Upper lobe of left lung (tissue), 4 donors: ENCODE measurements around the gene GULP1.

Experiments used
- CTCF ChIP-seq, 6 experiments: fragments of 450-650 bp in 4 of 6; fragments of 200-600 bp in 2 of 6; sonication (generic) in 2 of 6; IDR thresholded peaks; one replicate each; pipeline ENCODE4 v1.5.1; 2016 to 2019; ENCODE audit warnings: antibody characterized with exemption in 6 of 6
- EP300 ChIP-seq, 4 donors: sonication (generic); formaldehyde crosslinking; IDR thresholded peaks; one replicate each; pipeline ENCODE4 v1.5.1; 2017; ENCODE audit warnings: antibody characterized with exemption in 4 of 4, control low read depth in 2 of 4
- POLR2AphosphoS5 ChIP-seq, 2 donors: sonication (generic); formaldehyde crosslinking; IDR thresholded peaks; one replicate each; pipeline ENCODE4 v1.5.1; 2017; ENCODE audit warnings: antibody characterized with exemption in 2 of 2

DNA sequence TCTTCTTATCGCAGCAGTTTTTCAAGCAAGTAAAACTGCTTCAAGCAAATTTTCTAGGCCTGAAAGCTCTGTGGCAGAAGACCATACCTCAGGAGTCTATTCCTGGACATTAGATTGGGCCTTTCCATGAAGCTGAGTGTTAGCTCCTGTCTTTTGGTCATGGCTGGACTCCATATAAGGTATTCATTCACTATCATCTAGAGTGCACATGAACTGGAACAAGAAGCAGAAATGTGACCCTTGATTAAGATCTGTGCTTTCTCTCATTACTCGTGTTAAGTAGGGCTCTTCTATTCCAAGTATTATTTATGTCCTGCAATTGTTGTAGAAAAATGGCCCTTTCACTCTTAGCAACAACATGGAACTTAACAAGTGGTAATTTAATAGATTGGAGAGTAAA is 5.9 kb upstream of the GULP1 start:
- TF ChIP-seq POLR2AphosphoS5 (IDR thresholded peaks at IDR 0.05) (no peak), CTCF (IDR thresholded peaks at IDR 0.05) (no peak), EP300 (IDR thresholded peaks at IDR 0.05) (no peak)
